ENCODE measurements around the gene DGKG. TPM values are rescaled to one million over a fixed set of nuclear protein-coding genes. Genes with fewer than 3 reads are reported as not detected.
A peak's percentile ranks its signal among the peaks of the same experiment; 100 is the strongest.

DGKG gene
- polyA plus RNA-seq, 3 donors = 4.2 to 9.2 (median 4.3) TPM

DNA sequence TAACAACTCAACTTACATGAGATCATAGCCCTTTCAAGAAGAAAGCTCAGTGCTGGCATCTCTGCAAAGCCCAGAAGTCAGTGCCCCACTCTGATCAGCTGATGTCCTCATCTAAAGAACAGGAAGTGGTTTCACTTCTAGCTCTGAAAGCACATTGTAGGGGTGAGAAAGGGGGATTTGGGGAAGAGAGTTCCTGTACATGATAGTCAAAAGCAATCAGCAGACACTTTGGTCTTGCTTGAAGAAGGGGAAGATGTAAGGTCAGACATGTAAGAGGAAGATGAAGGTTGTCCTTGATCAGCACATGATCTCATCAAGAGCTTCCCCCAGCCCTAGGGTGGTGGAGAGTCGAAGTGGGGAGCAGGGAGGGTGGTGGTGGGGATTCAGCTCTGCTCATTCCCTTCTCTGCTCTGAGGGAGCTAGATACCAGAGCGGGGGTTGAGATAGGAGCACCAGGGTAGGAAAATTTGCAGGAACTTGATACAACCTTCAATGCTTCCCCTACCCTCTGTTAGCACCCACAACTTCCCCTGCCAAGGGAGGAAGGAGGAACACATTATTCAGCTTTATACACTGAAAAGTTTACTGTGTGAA lies 176.7 kb downstream of the DGKG start:
- DNase-seq = peak; percentile 61 to 81 (median 71)
- peaks cover 59 to 79% of the 10 kb centered on the region in 2 donors for H3K36me3 Mint-ChIP-seq
- peak overlapping the region in 1 of 3 experiments; percentile 56 for H3K4me3 ChIP-seq (replicated peaks in 1 of 3; ENCODE audit: low read depth in 2 of 3, low read length in 3 of 3)

DNA sequence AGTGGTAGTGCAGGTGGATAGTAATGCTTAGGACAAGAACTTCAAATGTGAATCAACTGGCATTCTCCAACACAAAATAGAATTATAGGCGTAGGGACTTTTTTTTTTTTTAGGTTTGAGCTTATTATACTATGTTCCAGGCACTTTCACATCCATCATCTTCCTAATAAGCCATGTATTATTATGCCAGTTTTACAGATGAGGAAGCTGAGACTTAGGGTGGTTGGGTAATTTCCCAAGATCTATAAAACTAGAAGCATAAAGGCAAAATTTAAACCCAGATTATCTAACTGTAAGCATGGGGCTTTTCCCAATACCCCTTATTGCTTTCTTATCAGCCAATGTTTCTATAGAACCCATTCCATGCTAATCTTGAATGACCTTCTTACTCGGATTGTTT lies 178.0 kb downstream of the DGKG start:
- H3K27me3 Mint-ChIP-seq (ENCODE audit: low read depth in 3 of 3) = peaks cover 0 to 2% (median 0%) of the 10 kb centered on the region in 3 donors

More for the DNA sequence above, 176.7 kb downstream of the DGKG start:
- Histone ChIP-seq H3K9ac (ENCODE audit: insufficient read depth, low read length, poor library complexity, severe bottlenecking) (no peak overlapping the region), H2AFZ (ENCODE audit: insufficient read depth, low read depth, low read length, poor library complexity, severe bottlenecking) (peak overlapping the region; percentile 22), H3K4me2 (replicated peaks; ENCODE audit: extremely low read depth, low read length, poor library complexity, severe bottlenecking) (peak overlapping the region; percentile 51), H3K79me2 (ENCODE audit: insufficient read depth, low read length) (no peaks in the 10 kb centered on the region), H3K36me3 (replicated peaks in 1 of 2; ENCODE audit: control insufficient read depth in 1 of 2, insufficient read depth in 2 of 2, low read length in 2 of 2) (peaks cover 51 to 64% of the 10 kb centered on the region in 2 donors), H3K4me1 (ENCODE audit: control insufficient read depth in 1 of 2, insufficient read depth in 2 of 2, low read length in 2 of 2) (peaks cover 40 to 44% of the 10 kb centered on the region in 2 donors), H3K27me3 (ENCODE audit: control insufficient read depth in 2 of 2, insufficient read depth in 2 of 2, low read length in 2 of 2) (no peaks in the 10 kb centered on the region), H3K27ac (ENCODE audit: low read depth in 1 of 2, low read length in 2 of 2) (peak overlapping the region; percentile 73 to 78), H4K20me1 (ENCODE audit: insufficient read depth, low read length) (no peaks in the 10 kb centered on the region), H3K9me3 (replicated peaks in 1 of 2; ENCODE audit: control insufficient read depth in 1 of 2, insufficient read depth in 1 of 2, low read length in 2 of 2) (no peaks in the 10 kb centered on the region)
- peaks cover 47% of the 10 kb centered on the region for H3K4me1 Mint-ChIP-seq
- no CpG with 5 or more reads among the region's 2 CpGs for WGBS (ENCODE audit: insufficient coverage)
- H3K27ac Mint-ChIP-seq = peak overlapping the region; percentile 85 to 96 (median 91)
- H3K4me3 Mint-ChIP-seq = peak overlapping the region; percentile 17 to 66
- peaks cover 0 to 2% (median 0%) of the 10 kb centered on the region in 3 donors for H3K27me3 Mint-ChIP-seq (ENCODE audit: low read depth in 3 of 3)
- peaks cover 0 to 3% (median 0%) of the 10 kb centered on the region in 7 donors for H3K9me3 Mint-ChIP-seq
- TF ChIP-seq, protein P1, sequence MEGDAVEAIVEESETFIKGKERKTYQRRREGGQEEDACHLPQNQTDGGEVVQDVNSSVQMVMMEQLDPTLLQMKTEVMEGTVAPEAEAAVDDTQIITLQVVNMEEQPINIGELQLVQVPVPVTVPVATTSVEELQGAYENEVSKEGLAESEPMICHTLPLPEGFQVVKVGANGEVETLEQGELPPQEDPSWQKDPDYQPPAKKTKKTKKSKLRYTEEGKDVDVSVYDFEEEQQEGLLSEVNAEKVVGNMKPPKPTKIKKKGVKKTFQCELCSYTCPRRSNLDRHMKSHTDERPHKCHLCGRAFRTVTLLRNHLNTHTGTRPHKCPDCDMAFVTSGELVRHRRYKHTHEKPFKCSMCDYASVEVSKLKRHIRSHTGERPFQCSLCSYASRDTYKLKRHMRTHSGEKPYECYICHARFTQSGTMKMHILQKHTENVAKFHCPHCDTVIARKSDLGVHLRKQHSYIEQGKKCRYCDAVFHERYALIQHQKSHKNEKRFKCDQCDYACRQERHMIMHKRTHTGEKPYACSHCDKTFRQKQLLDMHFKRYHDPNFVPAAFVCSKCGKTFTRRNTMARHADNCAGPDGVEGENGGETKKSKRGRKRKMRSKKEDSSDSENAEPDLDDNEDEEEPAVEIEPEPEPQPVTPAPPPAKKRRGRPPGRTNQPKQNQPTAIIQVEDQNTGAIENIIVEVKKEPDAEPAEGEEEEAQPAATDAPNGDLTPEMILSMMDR (IDR thresholded peaks at IDR 0.05) = no peak
- intact Hi-C loops (cut with micrococcal nuclease) = no loop called here

More for the DNA sequence above, 178.0 kb downstream of the DGKG start:
- Mint-ChIP-seq H3K36me3 (peaks cover 59 to 79% of the 10 kb centered on the region in 2 donors), H3K9me3 (peaks cover 0 to 3% (median 0%) of the 10 kb centered on the region in 7 donors), H3K4me3 (peak overlapping the region in 1 of 2 donors; percentile 15), H3K27ac (peak overlapping the region in 3 of 7 donors; percentile 15 to 96 (median 67)), H3K4me1 (peaks cover 47% of the 10 kb centered on the region)
- Histone ChIP-seq H3K27me3 (ENCODE audit: control insufficient read depth in 2 of 2, insufficient read depth in 2 of 2, low read length in 2 of 2) (no peaks in the 10 kb centered on the region), H3K36me3 (replicated peaks in 1 of 2; ENCODE audit: control insufficient read depth in 1 of 2, insufficient read depth in 2 of 2, low read length in 2 of 2) (peaks cover 53 to 64% of the 10 kb centered on the region in 2 donors), H4K20me1 (ENCODE audit: insufficient read depth, low read length) (no peaks in the 10 kb centered on the region), H2AFZ (ENCODE audit: insufficient read depth, low read depth, low read length, poor library complexity, severe bottlenecking) (no peak overlapping the region), H3K9me3 (replicated peaks in 1 of 2; ENCODE audit: control insufficient read depth in 1 of 2, insufficient read depth in 1 of 2, low read length in 2 of 2) (no peaks in the 10 kb centered on the region), H3K79me2 (ENCODE audit: insufficient read depth, low read length) (no peaks in the 10 kb centered on the region), H3K4me2 (replicated peaks; ENCODE audit: extremely low read depth, low read length, poor library complexity, severe bottlenecking) (no peak overlapping the region), H3K9ac (ENCODE audit: insufficient read depth, low read length, poor library complexity, severe bottlenecking) (no peak overlapping the region), H3K27ac (ENCODE audit: low read depth in 1 of 2, low read length in 2 of 2) (peak overlapping the region in 1 of 2 donors; percentile 32), H3K4me3 (replicated peaks in 1 of 3; ENCODE audit: low read depth in 2 of 3, low read length in 3 of 3) (no peak overlapping the region), H3K4me1 (ENCODE audit: control insufficient read depth in 1 of 2, insufficient read depth in 2 of 2, low read length in 2 of 2) (peaks cover 40 to 44% of the 10 kb centered on the region in 2 donors)
- no CpG with 5 or more reads among the region's 2 CpGs for WGBS (ENCODE audit: insufficient coverage)
- peak in 1 of 3 donors; percentile 10 for DNase-seq
- intact Hi-C loops (cut with micrococcal nuclease) = no loop called here
- TF ChIP-seq, protein P1 (IDR thresholded peaks at IDR 0.05) = no peak
